ENCODE data around the gene TBXT. TPM values are rescaled to one million over a fixed set of nuclear protein-coding genes. Genes with fewer than 3 reads are reported as not detected.
A peak's percentile ranks its signal among the peaks of the same experiment; 100 is the strongest.

The TBXT gene
- total and polyA plus RNA-seq, 8 donors: not detected

GRCh38 chr6:166201878-166202277 is 34.2 kb upstream of the TBXT start:
- WGBS, 5 donors: 53 to 68% (median 58%) methylated on average over 2 of the region's 2 CpGs
- H3K27ac ChIP-seq: no peak overlapping the region
- TF ChIP-seq POLR2A (IDR thresholded peaks at IDR 0.05) (no peak), EP300 (IDR thresholded peaks at IDR 0.05) (no peak), POLR2AphosphoS5 (IDR thresholded peaks at IDR 0.05) (no peak), CTCF (IDR thresholded peaks at IDR 0.05) (no peak)
- intact Hi-C loops (cut with DNase I; ENCODE audit: low total_unique reads): no loop called here
- no peaks in the 10 kb centered on the region for H3K4me1 ChIP-seq
- H3K4me3 ChIP-seq: no peak overlapping the region
- no peaks in the 10 kb centered on the region for H3K9me3 ChIP-seq
- no peaks in the 10 kb centered on the region for H3K27me3 ChIP-seq
- DNase-seq: no peak
- H3K36me3 ChIP-seq: no peaks in the 10 kb centered on the region

- Histone ChIP-seq H3K27ac (no peak overlapping the region), H3K4me1 (peaks cover 0 to 15% (median 10%) of the 10 kb centered on the region in 4 donors), H3K9me3 (no peaks in the 10 kb centered on the region), H3K36me3 (no peaks in the 10 kb centered on the region), H3K27me3 (no peaks in the 10 kb centered on the region), H3K4me3 (no peak overlapping the region)
- intact Hi-C loops (cut with DNase I; ENCODE audit: low total_unique reads): no loop called here
- WGBS, 5 donors: 63 to 75% (median 72%) methylated on average over 5 of the region's 5 CpGs
- TF ChIP-seq EP300 (IDR thresholded peaks at IDR 0.05): no peak
- TF ChIP-seq CTCF (IDR thresholded peaks at IDR 0.05): no peak
- TF ChIP-seq POLR2A (IDR thresholded peaks at IDR 0.05): no peak
- no peak for DNase-seq
These were observed 29.7 kb upstream of the TBXT start for GRCh38 chr6:166197361-166197760.

GRCh38 chr6:166195860-166196238 is 28.2 kb upstream of the TBXT start:
- WGBS, 5 donors: 57 to 76% (median 75%) methylated on average over 6 to 10 of the region's 10 CpGs
- Histone ChIP-seq H3K27ac (peak overlapping the region in 1 of 5 donors; percentile 42), H3K4me1 (peaks cover 0 to 15% (median 10%) of the 10 kb centered on the region in 4 donors), H3K27me3 (no peaks in the 10 kb centered on the region), H3K4me3 (no peak overlapping the region), H3K9me3 (no peaks in the 10 kb centered on the region), H3K36me3 (no peaks in the 10 kb centered on the region)
- intact Hi-C loops (cut with DNase I; ENCODE audit: low total_unique reads): no loop called here
- TF ChIP-seq POLR2A (IDR thresholded peaks at IDR 0.05): no peak
- no peak for TF ChIP-seq CTCF (IDR thresholded peaks at IDR 0.05)
- no peak for TF ChIP-seq EP300 (IDR thresholded peaks at IDR 0.05)
- no peak for TF ChIP-seq POLR2AphosphoS5 (IDR thresholded peaks at IDR 0.05)
- no peak for DNase-seq

GRCh38 chr6:166194914-166195859 is 27.5 kb upstream of the TBXT start:
- DNase-seq: peak in 1 of 2 donors; percentile 71
- WGBS, 5 donors: 28 to 36% (median 31%) methylated on average over 11 to 13 of the region's 13 CpGs
- intact Hi-C loops (cut with DNase I; ENCODE audit: low total_unique reads): no loop called here

More at GRCh38 chr6:166194914-166195859, 27.5 kb upstream of the TBXT start:
- Histone ChIP-seq H3K4me1 (peaks cover 0 to 15% (median 10%) of the 10 kb centered on the region in 4 donors), H3K9me3 (no peaks in the 10 kb centered on the region), H3K4me3 (no peak overlapping the region), H3K27ac (peak overlapping the region in 1 of 5 donors; percentile 42), H3K36me3 (no peaks in the 10 kb centered on the region), H3K27me3 (no peaks in the 10 kb centered on the region)
- TF ChIP-seq POLR2A (IDR thresholded peaks at IDR 0.05) (no peak), EP300 (IDR thresholded peaks at IDR 0.05) (no peak), POLR2AphosphoS5 (IDR thresholded peaks at IDR 0.05) (no peak), CTCF (IDR thresholded peaks at IDR 0.05) (no peak)

All from stomach (tissue), 9 donors.